Measurements from ENCODE around the gene DNAH14.
"Not testable (repeated sequence)": the region's sequence is repeated elsewhere in the genome, so short reads cannot be mapped to it uniquely, and the experiment has no call there.

Gene DNAH14

DNA sequence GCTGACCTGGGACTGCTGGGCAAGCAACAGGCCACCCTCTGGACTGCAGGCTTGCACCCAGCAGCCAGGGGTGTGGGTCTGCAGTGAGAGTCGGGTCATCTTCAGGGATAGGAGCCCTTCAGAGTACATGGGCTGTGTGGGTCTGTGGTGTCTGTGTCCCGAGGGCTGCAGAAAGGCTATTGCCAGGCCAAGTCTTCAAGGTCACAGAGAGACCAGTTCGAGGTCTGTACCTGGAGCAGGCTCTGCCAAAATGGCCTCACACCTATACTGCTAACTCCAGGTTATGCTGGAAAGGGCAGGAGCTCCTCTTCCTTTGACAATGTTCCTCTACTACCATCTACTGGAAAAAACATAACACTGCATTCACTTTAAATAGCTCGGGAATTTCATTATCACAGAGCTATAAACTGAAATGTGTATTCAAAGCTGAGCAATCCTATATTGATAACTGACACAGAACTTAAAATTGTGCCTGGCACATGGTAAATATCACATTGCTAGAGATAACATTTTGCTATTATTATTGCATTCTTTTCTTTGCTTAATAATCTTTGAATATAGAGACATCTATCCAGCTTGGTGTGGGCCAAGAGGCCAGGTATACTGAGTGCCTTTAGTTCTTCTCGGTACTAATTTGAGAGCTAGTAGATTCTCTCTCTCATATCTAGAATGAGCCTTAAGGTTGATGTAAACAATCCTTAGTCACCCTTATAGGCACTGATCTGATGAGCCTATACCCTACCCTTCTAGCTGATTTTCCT, 6.9 kb upstream of the DNAH14 start:
- peak; percentile 37 for DNase-seq

DNA sequence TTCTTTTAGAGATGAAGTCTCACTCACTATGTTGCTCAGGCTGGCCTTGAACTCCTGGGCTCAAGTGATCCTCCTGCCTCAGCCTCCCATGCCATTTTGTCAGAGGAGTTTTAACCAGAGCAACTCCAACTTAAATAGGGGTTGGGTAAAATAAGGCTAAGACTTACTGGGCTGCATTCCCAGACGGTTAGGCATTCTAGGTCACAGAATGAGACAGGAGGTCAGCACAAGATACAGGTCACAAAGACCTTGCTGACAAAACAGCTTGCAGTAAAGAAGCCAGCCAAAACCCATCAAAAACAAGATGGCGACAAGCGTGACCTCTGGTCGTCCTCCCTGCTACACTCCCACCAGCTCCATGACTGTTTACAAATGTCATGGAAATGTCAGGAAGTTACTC, 5.7 kb upstream of the DNAH14 start:
- no peak for DNase-seq

DNA sequence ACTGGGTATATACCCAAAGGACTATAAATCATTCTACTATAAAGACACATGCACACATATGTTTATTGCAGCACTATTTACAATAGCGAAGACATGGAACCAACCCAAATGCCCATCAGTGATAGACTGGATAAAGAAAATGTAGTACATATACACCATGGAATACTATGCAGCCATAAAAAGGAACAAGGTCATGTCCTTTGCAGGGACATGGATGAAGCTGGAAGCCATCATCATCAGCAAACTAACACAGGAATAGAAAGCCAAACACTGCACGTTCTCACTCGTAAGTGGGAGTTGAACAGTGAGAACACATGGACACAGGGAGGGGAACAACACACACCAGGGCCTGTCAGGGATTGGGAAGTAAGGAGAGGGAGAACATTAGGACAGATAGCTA, 1.8 kb upstream of the DNAH14 start:
- not testable (repeated sequence) for DNase-seq

DNA sequence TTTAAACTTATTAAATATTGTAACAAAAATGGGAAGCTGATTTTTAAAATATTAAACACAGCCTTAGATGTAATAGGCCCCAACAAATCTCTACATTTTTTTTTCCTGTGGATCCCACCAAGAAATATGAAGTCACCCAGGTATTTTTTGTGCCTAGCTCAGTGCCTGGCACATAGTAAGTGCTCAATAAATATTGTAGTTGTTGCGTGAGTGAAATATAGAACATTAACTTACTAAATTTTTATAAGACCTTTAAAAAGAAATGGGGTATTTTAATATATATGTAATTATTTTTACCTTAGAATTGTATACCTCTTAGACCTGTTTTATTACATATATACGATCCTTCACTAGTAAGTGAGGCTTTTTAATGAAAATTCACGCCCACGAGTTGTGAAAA, 569 bp upstream of the DNAH14 start:
- no peak for DNase-seq

- DNase-seq = no peak
Measured at GRCh38 chr1:224931605-224932004, 2.1 kb downstream of the DNAH14 start.

GRCh38 chr1:224932607-224933249, 3.3 kb downstream of the DNAH14 start:
- no peak for DNase-seq

- DNase-seq = no peak
Measured at GRCh38 chr1:224933584-224933983, 4.1 kb downstream of the DNAH14 start.

GRCh38 chr1:224938652-224939051, 9.2 kb downstream of the DNAH14 start:
- DNase-seq = no peak

GRCh38 chr1:224939844-224940425, 10.5 kb downstream of the DNAH14 start:
- DNase-seq = no peak

DNA sequence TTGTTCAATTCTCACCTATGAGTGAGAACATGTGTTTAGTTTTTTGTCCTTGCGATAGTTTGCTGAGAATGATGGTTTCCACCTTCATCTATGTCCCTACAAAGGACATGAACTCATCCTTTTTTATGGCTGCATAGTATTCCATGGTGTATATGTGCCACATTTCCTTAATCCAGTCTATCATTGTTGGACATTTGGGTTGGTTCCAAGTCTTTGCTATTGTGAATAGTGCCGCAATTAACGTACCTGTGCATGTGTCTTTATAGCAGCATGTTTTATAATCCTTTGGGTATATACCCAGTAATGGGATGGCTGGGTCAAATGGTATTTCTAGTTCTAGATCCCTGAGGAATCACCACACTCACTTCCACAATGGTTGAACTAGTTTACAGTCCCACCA, 11.3 kb downstream of the DNAH14 start:
- not testable (repeated sequence) for DNase-seq

DNA sequence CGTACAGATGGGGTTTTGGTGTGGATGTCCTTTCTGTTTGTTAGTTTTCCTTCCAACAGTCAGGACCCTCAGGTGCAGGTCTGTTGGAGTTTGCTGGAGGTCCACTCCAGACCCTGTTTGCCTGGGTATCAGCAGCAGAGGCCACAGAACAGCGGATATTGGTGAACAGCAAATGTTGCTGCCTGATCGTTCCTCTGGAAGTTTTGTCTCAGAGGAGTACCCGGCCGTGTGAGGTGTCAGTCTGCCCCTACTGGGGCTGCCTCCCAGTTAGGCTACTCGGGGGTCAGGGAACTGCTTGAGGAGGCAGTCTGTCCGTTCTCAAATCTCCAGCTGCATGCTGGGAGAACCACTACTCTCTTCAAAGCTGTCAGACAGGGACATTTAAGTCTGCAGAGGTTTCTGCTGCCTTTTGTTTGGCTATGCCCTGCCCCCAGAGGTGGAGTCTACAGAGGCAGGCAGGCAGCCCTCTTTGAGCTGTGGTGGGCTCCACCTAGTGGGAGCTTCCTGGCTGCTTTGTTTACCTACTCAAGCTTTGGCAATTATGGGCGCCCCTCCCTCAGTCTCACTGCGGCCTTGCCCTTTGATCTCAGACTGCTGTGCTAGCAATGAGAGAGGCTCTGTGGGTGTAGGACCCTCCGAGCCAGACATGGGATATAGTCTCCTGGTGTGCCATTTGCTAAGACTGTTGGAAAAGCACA, 16.3 kb downstream of the DNAH14 start:
- DNase-seq = not testable (repeated sequence)

- not testable (repeated sequence) for DNase-seq
Measured at GRCh38 chr1:224946349-224946691, 16.8 kb downstream of the DNAH14 start.

DNA sequence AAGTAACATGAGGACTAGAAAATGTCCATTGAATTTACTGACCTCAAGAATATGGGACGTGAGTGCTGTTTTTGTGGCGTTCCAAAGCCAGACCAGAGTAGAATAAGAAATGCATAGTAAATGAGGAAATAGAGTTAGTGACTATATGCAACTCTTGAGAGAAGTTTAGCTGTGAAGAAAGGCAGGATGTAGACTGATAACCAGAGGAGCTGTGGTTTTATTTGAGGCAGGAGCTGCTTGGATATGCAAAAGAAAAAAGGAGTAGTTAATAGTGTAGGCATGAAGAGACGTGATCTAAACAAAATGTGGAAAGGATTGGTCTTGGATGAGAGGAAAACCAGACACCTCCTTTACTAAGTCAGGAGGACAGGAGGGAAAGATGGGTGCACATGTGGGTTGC, 28.2 kb downstream of the DNAH14 start:
- no peak for DNase-seq

DNA sequence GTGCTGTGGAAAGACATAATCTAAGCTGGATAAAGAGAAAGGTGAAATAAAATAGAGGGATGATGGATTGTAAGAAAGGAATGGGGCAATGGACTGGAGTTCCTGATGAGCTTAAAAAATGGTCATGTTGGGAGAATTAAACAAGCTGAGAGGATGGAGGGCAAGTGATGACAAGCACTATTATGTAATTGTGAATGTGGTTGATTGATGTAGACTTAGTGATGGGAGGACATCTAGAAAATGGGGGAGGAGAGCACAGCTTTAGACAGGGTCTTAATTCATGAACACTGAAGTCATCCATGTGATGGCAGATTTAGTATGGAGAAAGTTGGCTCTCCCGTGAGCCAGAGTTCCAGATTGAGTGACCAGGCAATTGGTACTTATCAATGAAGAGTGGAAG, 29.0 kb downstream of the DNAH14 start:
- no peak for DNase-seq

- DNase-seq = no peak
Measured at GRCh38 chr1:224959115-224959514, 29.6 kb downstream of the DNAH14 start.

DNA sequence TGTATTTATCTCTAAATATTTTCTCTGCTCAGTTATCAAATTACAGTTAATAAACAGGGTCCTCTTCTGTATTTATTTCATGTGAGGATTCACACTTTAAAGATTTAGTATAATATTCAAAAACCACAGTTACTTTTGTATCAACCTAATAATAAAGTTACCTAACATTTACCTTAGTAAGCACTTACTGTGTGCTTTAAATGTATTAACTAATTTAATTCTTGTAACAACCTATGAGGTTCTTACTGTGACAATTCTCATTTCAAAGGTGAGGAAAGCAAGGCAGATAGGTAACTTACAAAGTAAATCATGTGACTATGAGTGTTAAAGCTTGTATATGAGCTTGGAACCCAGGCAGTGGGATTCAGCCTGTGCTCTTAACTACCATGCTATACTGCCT, 30.2 kb downstream of the DNAH14 start:
- no peak for DNase-seq

DNA sequence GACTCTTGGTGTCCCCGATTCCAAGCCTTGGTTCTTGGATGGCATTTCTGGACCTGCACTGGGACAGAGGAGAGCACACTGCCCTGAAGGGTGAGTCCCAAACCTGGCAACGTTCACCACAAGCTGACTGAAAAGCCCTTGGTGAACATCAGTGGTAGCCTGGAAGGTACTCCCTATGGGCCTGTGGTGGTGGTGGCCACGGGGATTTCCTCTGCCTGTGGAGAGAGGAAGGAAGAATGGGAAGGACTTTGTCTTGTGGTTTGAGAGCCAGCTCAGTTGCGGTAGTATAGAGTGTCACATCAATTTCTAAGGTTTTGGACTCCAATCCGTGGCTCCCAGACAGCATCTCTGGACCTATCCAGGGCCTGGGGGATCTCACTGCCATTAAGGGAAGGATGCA, 50.7 kb downstream of the DNAH14 start:
- no peak for DNase-seq

GRCh38 chr1:224981922-224982354, 52.5 kb downstream of the DNAH14 start:
- not testable (repeated sequence) for DNase-seq

DNA sequence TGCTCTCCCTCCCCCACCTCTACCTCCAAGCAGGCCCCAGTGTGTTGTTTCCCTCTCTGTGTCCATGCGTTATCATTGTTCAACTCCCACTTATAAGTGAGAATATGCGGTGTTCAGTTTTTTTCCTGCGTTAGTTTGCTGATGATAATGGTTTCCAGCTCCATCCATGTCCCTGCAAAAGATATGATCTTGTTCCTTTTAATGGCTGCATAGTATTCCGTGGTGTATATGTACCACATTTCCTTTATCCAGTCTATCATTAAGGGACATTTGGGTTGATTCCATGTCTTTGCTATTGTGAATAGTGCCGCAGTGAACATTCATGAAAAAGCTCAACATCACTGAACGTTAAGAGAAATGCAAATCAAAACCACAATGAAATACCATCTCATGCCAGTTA, 58.6 kb downstream of the DNAH14 start:
- DNase-seq = no peak

DNA sequence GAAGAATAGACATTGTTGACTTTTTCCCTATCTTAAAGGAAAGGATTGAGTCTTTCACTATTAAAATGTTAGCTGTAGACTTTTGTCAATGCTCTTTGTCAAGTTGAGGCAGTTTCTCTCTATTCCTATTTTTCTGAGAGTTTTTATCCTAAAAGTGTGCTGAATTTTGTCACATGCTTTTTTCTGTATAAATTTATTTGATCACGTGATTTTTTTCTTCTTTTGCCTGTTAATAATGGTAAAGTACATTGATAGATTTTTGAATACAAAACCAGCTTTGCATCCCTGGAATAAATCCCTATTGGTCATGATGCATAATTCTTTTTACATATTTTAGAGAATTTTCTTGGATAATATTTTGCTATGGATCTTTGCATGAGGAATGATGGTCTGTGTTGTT, 60.1 kb downstream of the DNAH14 start:
- DNase-seq = no peak

GRCh38 chr1:224991550-224991949, 62.1 kb downstream of the DNAH14 start:
- not testable (repeated sequence) for DNase-seq

DNA sequence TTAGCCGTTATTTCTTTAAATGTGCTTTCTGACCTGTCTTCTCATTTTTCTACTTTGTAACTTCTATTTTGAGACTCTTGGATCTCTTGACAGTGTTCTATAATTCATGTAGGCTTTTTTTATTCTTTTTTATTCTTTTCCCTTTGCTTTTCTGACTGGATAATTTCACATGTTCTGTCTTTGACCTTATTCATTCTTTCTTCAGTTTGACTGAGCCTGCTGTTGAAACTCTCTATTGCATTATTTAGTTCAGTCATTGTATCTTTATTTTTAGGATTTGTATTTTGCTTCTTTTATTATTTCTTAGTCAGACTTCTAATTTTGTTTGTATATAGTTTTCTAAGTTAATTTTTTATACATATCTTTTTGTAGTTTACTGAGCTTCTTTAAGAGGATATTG, 66.1 kb downstream of the DNAH14 start:
- no peak for DNase-seq

DNA sequence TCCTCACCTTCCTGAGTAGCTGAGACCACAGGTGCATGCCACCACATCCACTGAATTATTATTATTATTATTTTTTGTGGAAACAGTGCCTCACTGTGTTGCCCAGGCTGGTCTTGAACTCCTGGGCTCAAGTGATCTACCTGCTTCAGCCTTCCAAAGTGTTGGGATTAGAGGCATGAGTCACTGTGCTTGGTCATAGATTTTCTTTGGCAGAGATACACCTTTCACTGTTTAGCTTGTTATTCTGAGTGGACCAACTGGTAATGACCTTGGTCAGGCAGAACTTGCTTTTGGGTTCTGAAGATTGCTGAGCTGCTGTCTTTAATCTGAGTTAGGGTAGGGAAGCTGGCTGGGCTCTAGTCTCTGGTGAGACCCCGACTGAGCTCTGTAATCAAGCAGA, 66.8 kb downstream of the DNAH14 start:
- no peak for DNase-seq

DNA sequence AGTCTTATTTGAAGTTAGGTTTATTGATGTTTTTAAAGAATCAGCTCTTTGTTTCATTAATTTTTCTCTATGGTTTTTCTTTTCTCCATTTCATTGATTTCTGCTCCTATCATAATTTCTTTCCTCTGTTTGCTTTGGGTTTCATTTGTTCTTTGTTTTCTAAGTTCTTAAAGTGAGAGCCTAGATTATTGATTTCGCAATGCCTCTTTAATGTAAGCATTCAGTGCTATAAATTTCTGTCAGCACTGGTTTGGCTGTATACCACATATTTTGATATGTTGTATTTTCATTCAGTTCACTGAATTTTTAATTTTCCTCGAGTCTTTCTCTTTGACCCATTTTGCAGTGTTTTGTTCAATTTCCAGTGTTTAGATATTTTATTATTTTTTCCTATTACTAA, 68.7 kb downstream of the DNAH14 start:
- DNase-seq = no peak

All from RPMI8226 (cell line).